K562 (cell line): ENCODE results near the gene PPP4C. TPM values are rescaled to one million over a fixed set of nuclear protein-coding genes. Genes with fewer than 3 reads are reported as not detected.

Source experiments
- ATAC-seq: fragments of 200-7000 bp; cut with Tn5 transposase; 3 replicates; pipeline ENCODE4 v1.9.1; 2020; ENCODE audit warnings: moderate library complexity
- BruUV-seq: library from RNA; stranded (reverse); fragments of 400-500 nt; replicated peaks from 2 replicates; lab custom pipeline; 2021; lab: Mats Ljungman, UMichigan
- CTCF ChIA-PET: fragments of 300-600 bp; formaldehyde crosslinking; extraction: SDS; loops from one replicate; lab custom pipeline; 2021; ENCODE audit warnings: low intra/inter-chr PET ratio; lab: Yijun Ruan, JAX
- POLR2A ChIA-PET: fragments of 300-600, 350-650 bp; sonication (Branson Sonifier 250); formaldehyde crosslinking; extraction: SDS; loops from one replicate; lab custom pipeline; 2021; ENCODE audit warnings: antibody characterized with exemption, inconsistent platforms; lab: Yijun Ruan, JAX
- DNase-seq, 4 experiments: peaks; one replicate each; pipeline versions ENCODE4 v3.0.0 to v3.0.0-alpha.2; 2011 to 2018; ENCODE audit warnings: low spot score in 3 of 4, mixed read lengths in 3 of 4; ENCODE audit errors: extremely low read depth in 1 of 4
- FAIRE-seq: peaks from 2 replicates; lab custom pipeline; 2011; peaks lifted over from hg19 to GRCh38; lab: Jason Lieb, UNC
- H2AFZ ChIP-seq: 2 replicates; pipeline ENCODE4 v1.6.0; 2011; ENCODE audit warnings: low read depth, low read length, control low read depth, inconsistent platforms
- H3K27ac ChIP-seq: fragments of 200-600 bp; 3 replicates; pipeline ENCODE4 v1.8.0; 2011; ENCODE audit warnings: low read depth, mild to moderate bottlenecking, control low read depth, inconsistent platforms, low read length, moderate library complexity, mixed read lengths; ENCODE audit errors: extremely low read depth
- H3K27me3 ChIP-seq, 2 experiments: fragments of 300-600 bp in 1 of 2; 2 replicates in 1 of 2; 3 replicates in 1 of 2; pipeline versions ENCODE4 v1.6.0 to v1.8.0; 2011; ENCODE audit warnings: inconsistent platforms in 2 of 2, low read length in 2 of 2, mild to moderate bottlenecking in 1 of 2, mixed read lengths in 1 of 2, moderate library complexity in 1 of 2; ENCODE audit not compliant: control insufficient read depth in 2 of 2, insufficient read depth in 2 of 2
- H3K36me3 ChIP-seq: fragments of 300-600 bp; 3 replicates; pipeline ENCODE4 v1.8.0; 2011; ENCODE audit warnings: mild to moderate bottlenecking, low read length, inconsistent platforms; ENCODE audit not compliant: control insufficient read depth, insufficient read depth
- H3K4me1 ChIP-seq, 2 experiments: fragments of 200-600 bp in 1 of 2; replicated peaks in 1 of 2; 2 replicates in 1 of 2; 3 replicates in 1 of 2; pipeline versions ENCODE4 v1.5.1 to v1.8.0; 2011; ENCODE audit warnings: inconsistent platforms in 2 of 2, low read length in 2 of 2, mild to moderate bottlenecking in 1 of 2, mixed read lengths in 1 of 2, moderate library complexity in 1 of 2; ENCODE audit not compliant: control insufficient read depth in 2 of 2, insufficient read depth in 2 of 2
- H3K4me2 ChIP-seq: 2 replicates; pipeline ENCODE4 v1.6.1; 2011; ENCODE audit warnings: low read length, control low read depth, inconsistent platforms, mixed read lengths; ENCODE audit not compliant: insufficient read depth
- H3K4me3 ChIP-seq: fragments of 200-600 bp; sonication (generic), shearing (Covaris generic); 2 replicates; pipeline ENCODE4 v1.5.1; 2016; ENCODE audit warnings: control low read depth, inconsistent platforms
- H3K79me2 ChIP-seq: fragments of 200-600 bp; 3 replicates; pipeline ENCODE4 v1.8.0; 2011; ENCODE audit warnings: low read length, inconsistent platforms; ENCODE audit not compliant: control insufficient read depth, insufficient read depth
- H3K9ac ChIP-seq, 2 experiments: 2 replicates each; pipeline versions ENCODE4 v1.6.0 to v1.6.1; 2011; ENCODE audit warnings: low read depth in 2 of 2, low read length in 2 of 2, control low read depth in 1 of 2, inconsistent platforms in 1 of 2, mild to moderate bottlenecking in 1 of 2, mixed read lengths in 1 of 2; ENCODE audit not compliant: insufficient read depth in 1 of 2
- H3K9me1 ChIP-seq: one replicate; pipeline ENCODE4 v1.6.0; 2011; ENCODE audit warnings: inconsistent platforms, mild to moderate bottlenecking, low read length, moderate library complexity; ENCODE audit not compliant: control insufficient read depth, insufficient read depth
- H3K9me3 ChIP-seq: replicated peaks from 2 replicates; pipeline ENCODE4 v1.5.1; 2011; ENCODE audit warnings: low read depth, low read length, inconsistent platforms; ENCODE audit not compliant: control insufficient read depth, insufficient read depth
- H4K20me1 ChIP-seq: replicated peaks from 2 replicates; pipeline ENCODE4 v1.6.1; 2011; ENCODE audit warnings: low read length, inconsistent platforms, mixed read lengths; ENCODE audit not compliant: control insufficient read depth, insufficient read depth
- ARNT ChIP-seq, 2 experiments: fragments of 450-650 bp; IDR thresholded peaks; 2 replicates each; pipeline ENCODE4 v1.6.1; 2016; ENCODE audit warnings: mild to moderate bottlenecking in 1 of 2
- ATF3 ChIP-seq, 2 experiments: fragments of 450-650 bp in 1 of 2; sonication (generic) in 1 of 2; formaldehyde crosslinking in 1 of 2; IDR thresholded peaks in 1 of 2; conservative IDR thresholded peaks in 1 of 2; 2 replicates each; pipeline versions ENCODE4 v1.6.1 to v1.8.1; 2016 to 2023; ENCODE audit warnings: mild to moderate bottlenecking in 2 of 2, moderate library complexity in 2 of 2, inconsistent platforms in 1 of 2, missing genetic modification reagents in 1 of 2
- CREB3 ChIP-seq: fragments of 450-650 bp; conservative IDR thresholded peaks from 2 replicates; pipeline ENCODE4 v1.6.1; 2016; ENCODE audit warnings: missing genetic modification characterization, low read depth, mild to moderate bottlenecking, missing compliant biosample characterization, moderate library complexity
- HLTF ChIP-seq: fragments of 450-650 bp; IDR thresholded peaks from 2 replicates; pipeline ENCODE4 v1.6.1; 2016
- PCBP1 ChIP-seq: fragments of 200-400 bp; formaldehyde crosslinking; IDR thresholded peaks from 2 replicates; pipeline ENCODE4 v1.6.1; 2018; ENCODE audit warnings: mild to moderate bottlenecking, low read depth, low read length; ENCODE audit not compliant: poor library complexity, severe bottlenecking
- RCOR1 ChIP-seq, 2 experiments: IDR thresholded peaks; 2 replicates each; pipeline ENCODE4 v1.6.1; 2012; ENCODE audit warnings: low read depth in 2 of 2, low read length in 2 of 2, borderline replicate concordance in 1 of 2, improper control_type of control experiment in 1 of 2
- RFX1 ChIP-seq: fragments of 450-650 bp; IDR thresholded peaks from 2 replicates; pipeline ENCODE4 v1.6.1; 2016; ENCODE audit warnings: mild to moderate bottlenecking, moderate library complexity
- SOX6 ChIP-seq: fragments of 450-650 bp; IDR thresholded peaks from 2 replicates; pipeline ENCODE4 v1.6.1; 2014; ENCODE audit warnings: mild to moderate bottlenecking
- STAG1 ChIP-seq: sonication (generic); formaldehyde crosslinking; IDR thresholded peaks from 2 replicates; pipeline ENCODE4 v1.5.0; 2020; ENCODE audit warnings: missing genetic modification reagents, borderline replicate concordance
- ZNF143 ChIP-seq: sonication (generic); formaldehyde crosslinking; IDR thresholded peaks from 2 replicates; pipeline ENCODE4 v1.9.0; 2022; ENCODE audit warnings: mild to moderate bottlenecking, missing genetic modification reagents
- ZNF384 ChIP-seq: IDR thresholded peaks from 2 replicates; pipeline ENCODE4 v1.6.1; 2012; ENCODE audit warnings: low read depth, low read length, improper control_type of control experiment
- ZNF830 ChIP-seq: fragments of 250-450 bp; sonication (Bioruptor Pico); IDR thresholded peaks from 2 replicates; pipeline ENCODE4 v1.5.0; 2021; ENCODE audit warnings: mild to moderate bottlenecking
- WGBS: fragments of 100-300 bp; shearing (Covaris generic); methylation state at CpG from one replicate; pipeline ENCODE4 v1.1.6; 2016; ENCODE audit warnings: low coverage, mixed read lengths; ENCODE audit not compliant: insufficient coverage; ENCODE audit errors: missing lambda C conversion rate; 5-methylcytosine and 5-hydroxymethylcytosine counted together
- in situ Hi-C: fragments of 300-500 bp; cut with MboI; formaldehyde crosslinking; loops from 4 replicates; pipeline ENCODE4 v1.15.0; 2018; ENCODE audit warnings: inconsistent platforms, mixed read lengths
- intact Hi-C: fragments of 100-400 bp; cut with micrococcal nuclease; formaldehyde crosslinking; loops from 2 replicates; pipeline ENCODE4 v1.14.2; 2022
- polyA plus RNA-seq, 8 experiments: library from polyadenylated mRNA; depleted of rRNA in 4 of 8; stranded (reverse) in 5 of 8; unstranded in 3 of 8; fragments of >200 nt; fragmentation: Nextera tagmentation in 2 of 8; fragmentation: Illumina TruSeq in 1 of 8; extraction: Ambion mirVana in 2 of 8; extraction: Trizol in 1 of 8; gene quantifications; 2 replicates each; pipeline versions ENCODE4 v1.2.1 to v1.2.3, GENCODE V29; 2011 to 2014; ENCODE audit warnings: inconsistent platforms in 1 of 8, missing spikeins in 1 of 8
- total RNA-seq, 7 experiments: library from RNA; depleted of rRNA in 6 of 7; stranded (reverse); fragments of >200 nt in 6 of 7; fragmentation: Illumina TruSeq in 2 of 7; extraction: Trizol in 2 of 7; gene quantifications; 2 replicates each; pipeline versions ENCODE4 v1.2.1 to v1.2.3, GENCODE V29; 2011 to 2021; ENCODE audit warnings: low replicate concordance in 1 of 7

Gene PPP4C
- total and polyA plus RNA-seq, 9 of the 15 experiments (the other 6 are each of a cell fraction or from before 2014, with no cell fraction given), result 3.5 to 183 (median 131) TPM

- intact Hi-C loops (no loop called here), in situ Hi-C loops (no loop called here)
- Histone ChIP-seq H3K27ac (no peak overlapping the region), H2AFZ (no peak overlapping the region), H4K20me1 (no peaks in the 10 kb centered on the region), H3K9ac (no peak overlapping the region), H3K27me3 (no peaks in the 10 kb centered on the region), H3K9me3 (no peaks in the 10 kb centered on the region), H3K9me1 (peaks cover 6% of the 10 kb centered on the region), H3K36me3 (peaks cover 7% of the 10 kb centered on the region; the same call in 1 of the 3 replicates), H3K4me1 (peaks cover 18 to 39% of the 10 kb centered on the region in 2 experiments; a peak in 4 of 5 replicates), H3K4me2 (no peak overlapping the region), H3K79me2 (no peaks in the 10 kb centered on the region), H3K4me3 (no peak overlapping the region)
- no peak for FAIRE-seq
- no TSS peak for BruUV-seq
- no peak for ATAC-seq
- ChIA-PET CTCF (no interaction called here), POLR2A (interaction anchor here (0.6 to 1.5 kb wide), 6 partner anchors 11 to 548 kb away, joined by 3 to 5 read pairs (median 4); partner anchors contain the start of gene YPEL3)
- TF ChIP-seq ZNF384 (peak; percentile 47; the same call in 1 of the 2 replicates), SOX6 (no peak)
- 61% methylated on average over 4 of the region's 7 CpGs for WGBS
- DNase-seq, result no peak
Measured at GRCh38 chr16:30110661-30111060, 34.9 kb downstream of the PPP4C start.

- in situ Hi-C loops, result no loop called here
- FAIRE-seq (peak; percentile 66), ATAC-seq (peak; percentile 87)
- TF ChIP-seq PCBP1, result peak; percentile 81
- TF ChIP-seq ATF3 (IDR thresholded peaks at IDR 0.05), result 0 out of 2 replicates have a peak, but pooled peaks have one; percentile 24
- no peak for TF ChIP-seq ATF3 (CRISPR knock-in tag; conservative IDR thresholded peaks at IDR 0.05)
- no peak for TF ChIP-seq CREB3 (tag)
- no peak for TF ChIP-seq ZNF143 (CRISPR knock-in tag)
- TF ChIP-seq RFX1, result no peak
- peak; percentile 58; the same call in 1 of the 2 replicates for TF ChIP-seq STAG1 (CRISPR knock-in tag)
- TF ChIP-seq RCOR1 (IDR thresholded peaks at IDR 0.05; ENCODE audit: borderline replicate concordance in 1 of 2, low read depth in 2 of 2, low read length in 2 of 2), result peak in 1 of 2 experiments; percentile 63; a peak in 1 of 4 replicates
- TF ChIP-seq ZNF830 (CRISPR knock-in tag), result no peak
- TF ChIP-seq HLTF, result peak; percentile 97
- no peak for TF ChIP-seq ARNT (IDR thresholded peaks at IDR 0.05)
Measured at GRCh38 chr16:30112197-30113030, 36.6 kb downstream of the PPP4C start.

More at GRCh38 chr16:30112197-30113030, 36.6 kb downstream of the PPP4C start:
- no peaks in the 10 kb centered on the region for H3K27me3 ChIP-seq
- H2AFZ ChIP-seq, result peak overlapping the region; percentile 76
- H3K4me2 ChIP-seq, result peak overlapping the region; percentile 50
- no peaks in the 10 kb centered on the region for H3K79me2 ChIP-seq
- ChIA-PET CTCF (no interaction called here), POLR2A (interaction anchor here (0.6 to 1.6 kb wide), 4 partner anchors 10 to 524 kb away, joined by 3 to 5 read pairs (median 3); partner anchors contain the start of gene MAPK3)
- H3K9me1 ChIP-seq, result peaks cover 6% of the 10 kb centered on the region
- no peaks in the 10 kb centered on the region for H3K9me3 ChIP-seq
- intact Hi-C loops, result no loop called here
- H3K36me3 ChIP-seq, result peaks cover 16% of the 10 kb centered on the region; the same call in 1 of the 3 replicates
- H4K20me1 ChIP-seq, result no peaks in the 10 kb centered on the region
- DNase-seq, result peak; percentile 78 to 81 (median 80)
- peaks cover 18 to 39% of the 10 kb centered on the region in 2 experiments; a peak in 4 of 5 replicates for H3K4me1 ChIP-seq
- H3K27ac ChIP-seq, result 0 out of 3 replicates have a peak overlapping the region, but pooled peaks have one; percentile 60
- BruUV-seq, result no TSS peak
- no peak overlapping the region for H3K4me3 ChIP-seq
- WGBS, result 37% methylated on average over 17 of the region's 29 CpGs
- peak overlapping the region in 1 of 2 experiments; percentile 82; a peak in 1 of 4 replicates for H3K9ac ChIP-seq
